H1 (cell line): ENCODE data around the gene SPC25. TPM values are rescaled to one million over a fixed set of nuclear protein-coding genes. Genes with fewer than 3 reads are reported as not detected.

Source experiments
- BRCA1 ChIP-seq: IDR thresholded peaks from 2 replicates; pipeline ENCODE4 v1.6.1; 2012; ENCODE audit warnings: low read depth, low read length, improper control_type of control experiment
- CBX8 ChIP-seq: fragments of 300-800, 300-1000 bp; sonication (generic); IDR thresholded peaks from 2 replicates; pipeline ENCODE4 v1.7.1; 2016; ENCODE audit warnings: low read depth, low read length, borderline replicate concordance
- MAFK ChIP-seq: IDR thresholded peaks from 2 replicates; pipeline ENCODE4 v1.6.1; 2012; ENCODE audit warnings: low read depth, mild to moderate bottlenecking, improper control_type of control experiment, low read length
- SP2 ChIP-seq: IDR thresholded peaks from 2 replicates; pipeline ENCODE4 v1.6.1; 2012; ENCODE audit warnings: mild to moderate bottlenecking, low read length, inconsistent platforms
- SRF ChIP-seq: IDR thresholded peaks from 2 replicates; pipeline ENCODE4 v1.6.1; 2011; ENCODE audit warnings: mild to moderate bottlenecking, low read depth, low read length, moderate library complexity
- TAF7 ChIP-seq: optimal IDR thresholded peaks from 2 replicates; pipeline ENCODE3; 2011; ENCODE audit warnings: low read depth, mild to moderate bottlenecking, inconsistent platforms, low read length, moderate library complexity, borderline replicate concordance
- polyA plus RNA-seq, 7 experiments: library from polyadenylated mRNA; depleted of rRNA in 3 of 7; stranded (reverse) in 5 of 7; unstranded in 2 of 7; fragments of >200 nt in 5 of 7; fragments of 200-250 nt in 2 of 7; gene quantifications; 1 replicate in 5 of 7; 2 replicates in 1 of 7; 4 replicates in 1 of 7; pipeline versions ENCODE4 v1.2.1 to v1.2.3, GENCODE V29; 2011 to 2013; ENCODE audit warnings: missing spikeins in 2 of 7, mixed read lengths in 2 of 7
- total RNA-seq: library from RNA; stranded (reverse); fragmentation: NEBNext Ultra II Directional; extraction: Animal tissue kit (Norgen Biotek cat#: 25700); gene quantifications from 2 replicates; pipeline ENCODE4 v1.2.1, GENCODE V29; 2021

The SPC25 gene
- total and polyA plus RNA-seq, 2 of the 8 experiments (the other 6 are each of a cell fraction or from before 2014, with no cell fraction given), result 21.0 to 34.7 TPM

- no peak for TF ChIP-seq BRCA1
- TF ChIP-seq MAFK, result no peak
- TF ChIP-seq SRF, result no peak
- no peak for TF ChIP-seq TAF7
- no peak for TF ChIP-seq SP2
- no peak for TF ChIP-seq CBX8
These were observed 6.6 kb upstream of the SPC25 start (continued) for GRCh38 chr2:168896783-168897182.
